Transverse colon (tissue), 3 donors: ENCODE data around the gene ZG16B.

ENCODE experiments used
- CTCF ChIP-seq, 5 experiments: fragments of 200-600 bp in 3 of 5; fragments of 450-650 bp in 2 of 5; sonication (generic) in 3 of 5; IDR thresholded peaks; 1 replicate in 2 of 5; 2 replicates in 3 of 5; pipeline ENCODE4 v1.5.1; 2016 to 2017; ENCODE audit warnings: antibody characterized with exemption in 5 of 5, inconsistent platforms in 3 of 5, mild to moderate bottlenecking in 2 of 5, moderate library complexity in 1 of 5
- POLR2A ChIP-seq: fragments of 450-650 bp; IDR thresholded peaks from one replicate; pipeline ENCODE4 v1.6.1; 2016; ENCODE audit warnings: antibody characterized with exemption, mild to moderate bottlenecking, moderate library complexity

GRCh38 chr16:2834968-2835367 is 4.9 kb downstream of the ZG16B start:
- TF ChIP-seq CTCF (IDR thresholded peaks at IDR 0.05) (no peak), POLR2A (no peak)
